Measurements from ENCODE around the gene KCNQ1. TPM values are rescaled to one million over a fixed set of nuclear protein-coding genes. Genes with fewer than 3 reads are reported as not detected.

Gene KCNQ1
- total RNA-seq, 3 donors from 2014 or later (not counting 1 experiment from before 2014, with no cell fraction given): 1.9 to 7.8 (median 3.3) TPM

GRCh38 chr11:2816941-2817421 lies 372.2 kb downstream of the KCNQ1 start:
- Histone ChIP-seq H3K27me3 (ENCODE audit: control insufficient read depth, insufficient read depth, low read length) (no peaks in the 10 kb centered on the region), H3K36me3 (ENCODE audit: control insufficient read depth, insufficient read depth, low read length) (no peaks in the 10 kb centered on the region), H3K27ac (ENCODE audit: low read length) (no peak overlapping the region), H3K4me3 (ENCODE audit: low read length) (no peak overlapping the region), H3K9me3 (ENCODE audit: control insufficient read depth, insufficient read depth, low read length) (peaks cover 15% of the 10 kb centered on the region), H3K4me1 (ENCODE audit: control insufficient read depth, insufficient read depth, low read length) (peaks cover 12% of the 10 kb centered on the region)
- TF ChIP-seq, protein P1, sequence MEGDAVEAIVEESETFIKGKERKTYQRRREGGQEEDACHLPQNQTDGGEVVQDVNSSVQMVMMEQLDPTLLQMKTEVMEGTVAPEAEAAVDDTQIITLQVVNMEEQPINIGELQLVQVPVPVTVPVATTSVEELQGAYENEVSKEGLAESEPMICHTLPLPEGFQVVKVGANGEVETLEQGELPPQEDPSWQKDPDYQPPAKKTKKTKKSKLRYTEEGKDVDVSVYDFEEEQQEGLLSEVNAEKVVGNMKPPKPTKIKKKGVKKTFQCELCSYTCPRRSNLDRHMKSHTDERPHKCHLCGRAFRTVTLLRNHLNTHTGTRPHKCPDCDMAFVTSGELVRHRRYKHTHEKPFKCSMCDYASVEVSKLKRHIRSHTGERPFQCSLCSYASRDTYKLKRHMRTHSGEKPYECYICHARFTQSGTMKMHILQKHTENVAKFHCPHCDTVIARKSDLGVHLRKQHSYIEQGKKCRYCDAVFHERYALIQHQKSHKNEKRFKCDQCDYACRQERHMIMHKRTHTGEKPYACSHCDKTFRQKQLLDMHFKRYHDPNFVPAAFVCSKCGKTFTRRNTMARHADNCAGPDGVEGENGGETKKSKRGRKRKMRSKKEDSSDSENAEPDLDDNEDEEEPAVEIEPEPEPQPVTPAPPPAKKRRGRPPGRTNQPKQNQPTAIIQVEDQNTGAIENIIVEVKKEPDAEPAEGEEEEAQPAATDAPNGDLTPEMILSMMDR (IDR thresholded peaks at IDR 0.05): no peak
- Mint-ChIP-seq H3K9me3 (peaks cover 5 to 7% of the 10 kb centered on the region in 2 donors), H3K27ac (no peak overlapping the region), H3K4me1 (peaks cover 8 to 12% of the 10 kb centered on the region in 2 donors), H3K36me3 (peaks cover 17% of the 10 kb centered on the region), H3K27me3 (ENCODE audit: low read depth in 2 of 2) (peaks cover 22 to 25% of the 10 kb centered on the region in 2 donors), H3K4me3 (no peak overlapping the region)
- DNase-seq (no peak), ATAC-seq (no peak)
- intact Hi-C loops (cut with micrococcal nuclease): no loop called here
- 68% methylated on average over 15 of the region's 15 CpGs for WGBS (ENCODE audit: insufficient coverage)

DNA sequence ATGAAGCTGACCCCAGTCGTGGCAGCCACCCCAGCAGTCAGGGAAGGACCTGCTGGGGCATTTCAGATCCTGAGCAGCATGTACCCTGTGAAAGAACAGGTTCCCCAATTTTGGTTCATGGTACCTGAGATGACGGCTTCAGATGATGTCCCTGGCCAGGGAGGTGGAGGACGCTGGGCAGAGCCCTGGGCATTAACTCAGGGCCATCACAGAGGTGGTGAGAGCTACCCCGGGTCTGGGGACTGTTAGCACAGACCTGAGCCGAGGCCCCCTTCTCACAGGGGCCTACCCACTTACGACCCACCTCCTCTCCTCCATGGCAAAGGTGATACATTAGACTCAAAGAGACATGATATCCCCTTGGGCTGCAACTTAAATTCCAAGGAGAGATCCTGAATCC lies 372.6 kb downstream of the KCNQ1 start:
- no peak overlapping the region for H3K27ac ChIP-seq (ENCODE audit: low read length)
- no peak overlapping the region for H3K4me3 Mint-ChIP-seq
- intact Hi-C loops (cut with micrococcal nuclease): no loop called here
- no peaks in the 10 kb centered on the region for H3K27me3 ChIP-seq (ENCODE audit: control insufficient read depth, insufficient read depth, low read length)
- no peak for DNase-seq
- peaks cover 7 to 9% of the 10 kb centered on the region in 2 donors for H3K4me1 Mint-ChIP-seq
- H3K36me3 ChIP-seq (ENCODE audit: control insufficient read depth, insufficient read depth, low read length): no peaks in the 10 kb centered on the region
- 84% methylated on average over 6 of the region's 6 CpGs for WGBS (ENCODE audit: insufficient coverage)
- peaks cover 23 to 27% of the 10 kb centered on the region in 2 donors for H3K27me3 Mint-ChIP-seq (ENCODE audit: low read depth in 2 of 2)
- H3K9me3 ChIP-seq (ENCODE audit: control insufficient read depth, insufficient read depth, low read length): peaks cover 20% of the 10 kb centered on the region
- peaks cover 18% of the 10 kb centered on the region for H3K36me3 Mint-ChIP-seq
- peaks cover 8% of the 10 kb centered on the region for H3K4me1 ChIP-seq (ENCODE audit: control insufficient read depth, insufficient read depth, low read length)
- H3K9me3 Mint-ChIP-seq: peaks cover 5 to 7% of the 10 kb centered on the region in 2 donors
- TF ChIP-seq, protein P1 (IDR thresholded peaks at IDR 0.05): no peak
- H3K27ac Mint-ChIP-seq: no peak overlapping the region
- H3K4me3 ChIP-seq (ENCODE audit: low read length): no peak overlapping the region
- ATAC-seq: no peak

DNA sequence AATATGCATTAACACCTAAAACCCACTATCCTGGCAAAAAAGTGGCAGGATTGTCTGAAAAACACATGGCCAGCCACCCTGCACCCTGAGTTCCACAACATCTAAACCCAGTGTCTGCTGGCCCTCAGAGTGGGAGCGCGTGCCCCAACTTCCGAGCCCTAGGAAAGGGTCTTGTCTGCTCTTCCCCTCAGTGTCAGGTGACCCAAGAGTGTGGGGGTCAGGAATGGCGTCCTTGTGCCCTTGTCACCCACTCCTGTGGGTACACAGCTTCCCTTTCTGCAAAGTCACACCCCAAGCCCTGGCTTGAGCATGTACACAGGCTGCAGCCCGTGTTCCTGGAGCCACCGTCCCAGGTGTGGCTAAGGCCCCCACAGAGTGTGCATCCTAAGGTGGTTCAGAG lies 373.2 kb downstream of the KCNQ1 start:
- Mint-ChIP-seq H3K9me3 (peaks cover 5 to 12% of the 10 kb centered on the region in 2 donors), H3K4me1 (peaks cover 1 to 3% of the 10 kb centered on the region in 2 donors), H3K4me3 (no peak overlapping the region), H3K36me3 (peaks cover 24% of the 10 kb centered on the region), H3K27ac (no peak overlapping the region), H3K27me3 (ENCODE audit: low read depth in 2 of 2) (peaks cover 23 to 27% of the 10 kb centered on the region in 2 donors)
- Histone ChIP-seq H3K9me3 (ENCODE audit: control insufficient read depth, insufficient read depth, low read length) (peaks cover 22% of the 10 kb centered on the region), H3K4me1 (ENCODE audit: control insufficient read depth, insufficient read depth, low read length) (peaks cover 2% of the 10 kb centered on the region), H3K36me3 (ENCODE audit: control insufficient read depth, insufficient read depth, low read length) (no peaks in the 10 kb centered on the region), H3K27me3 (ENCODE audit: control insufficient read depth, insufficient read depth, low read length) (no peaks in the 10 kb centered on the region), H3K27ac (ENCODE audit: low read length) (no peak overlapping the region), H3K4me3 (ENCODE audit: low read length) (no peak overlapping the region)
- DNase-seq (no peak), ATAC-seq (no peak)
- TF ChIP-seq, protein P1 (IDR thresholded peaks at IDR 0.05): no peak
- WGBS (ENCODE audit: insufficient coverage): 85% methylated on average over 6 of the region's 6 CpGs
- intact Hi-C loops (cut with micrococcal nuclease): no loop called here

- 72% methylated on average over 5 of the region's 5 CpGs for WGBS (ENCODE audit: insufficient coverage)
- no peak overlapping the region for H3K27ac Mint-ChIP-seq
- intact Hi-C loops (cut with micrococcal nuclease): no loop called here
- Histone ChIP-seq H3K27ac (ENCODE audit: low read length) (no peak overlapping the region), H3K9me3 (ENCODE audit: control insufficient read depth, insufficient read depth, low read length) (peaks cover 22% of the 10 kb centered on the region), H3K4me3 (ENCODE audit: low read length) (no peak overlapping the region), H3K27me3 (ENCODE audit: control insufficient read depth, insufficient read depth, low read length) (no peaks in the 10 kb centered on the region), H3K36me3 (ENCODE audit: control insufficient read depth, insufficient read depth, low read length) (no peaks in the 10 kb centered on the region), H3K4me1 (ENCODE audit: control insufficient read depth, insufficient read depth, low read length) (no peaks in the 10 kb centered on the region)
- H3K4me1 Mint-ChIP-seq: no peaks in the 10 kb centered on the region
- TF ChIP-seq, protein P1 (IDR thresholded peaks at IDR 0.05): no peak
- H3K4me3 Mint-ChIP-seq: no peak overlapping the region
- H3K36me3 Mint-ChIP-seq: peaks cover 27% of the 10 kb centered on the region
- ATAC-seq (no peak), DNase-seq (no peak)
- peaks cover 5 to 17% of the 10 kb centered on the region in 2 donors for H3K9me3 Mint-ChIP-seq
- peaks cover 23 to 27% of the 10 kb centered on the region in 2 donors for H3K27me3 Mint-ChIP-seq (ENCODE audit: low read depth in 2 of 2)
These were observed 373.7 kb downstream of the KCNQ1 start for GRCh38 chr11:2818503-2818902.
